ENCODE results near the gene LOXHD1.

Gene LOXHD1

DNA sequence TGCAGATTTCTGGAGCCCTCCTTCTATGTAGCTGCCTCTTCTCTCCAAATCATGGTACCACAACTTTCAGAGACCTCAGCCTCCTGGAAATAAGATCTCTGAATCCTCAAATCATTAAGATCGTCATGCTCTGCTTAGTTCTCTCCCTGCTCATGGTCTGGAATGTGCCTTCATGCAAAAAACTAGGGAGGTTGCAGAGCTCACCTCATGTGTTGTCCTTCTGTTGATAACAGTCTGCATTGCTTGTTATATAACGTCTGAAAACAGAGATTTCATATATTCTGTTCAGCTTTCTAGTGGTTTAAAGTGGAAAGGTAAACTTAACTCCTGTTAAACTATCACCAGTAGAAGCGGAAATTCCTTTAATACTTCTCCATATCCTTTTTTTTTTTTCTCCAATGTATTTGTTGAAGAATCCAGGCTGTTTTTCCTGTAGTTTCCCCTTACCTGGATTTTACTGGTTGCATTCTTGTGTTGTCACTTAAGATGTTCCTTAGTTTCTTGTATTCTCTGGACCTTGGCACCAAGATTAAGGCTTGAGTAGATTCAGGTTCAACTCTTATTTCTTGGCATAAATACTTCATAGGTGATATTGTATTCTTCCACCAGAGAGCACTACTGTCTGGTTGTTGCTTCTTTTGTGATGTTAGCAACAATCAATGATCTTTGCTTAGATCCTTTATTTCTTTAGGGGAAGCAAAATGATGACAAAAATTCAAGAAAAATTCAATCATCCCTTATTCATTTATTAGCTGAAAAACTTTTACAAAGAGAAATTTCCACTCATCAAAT lies 211.3 kb downstream of the LOXHD1 start:
- DNase-seq (ENCODE audit: low spot score): no peak

DNA sequence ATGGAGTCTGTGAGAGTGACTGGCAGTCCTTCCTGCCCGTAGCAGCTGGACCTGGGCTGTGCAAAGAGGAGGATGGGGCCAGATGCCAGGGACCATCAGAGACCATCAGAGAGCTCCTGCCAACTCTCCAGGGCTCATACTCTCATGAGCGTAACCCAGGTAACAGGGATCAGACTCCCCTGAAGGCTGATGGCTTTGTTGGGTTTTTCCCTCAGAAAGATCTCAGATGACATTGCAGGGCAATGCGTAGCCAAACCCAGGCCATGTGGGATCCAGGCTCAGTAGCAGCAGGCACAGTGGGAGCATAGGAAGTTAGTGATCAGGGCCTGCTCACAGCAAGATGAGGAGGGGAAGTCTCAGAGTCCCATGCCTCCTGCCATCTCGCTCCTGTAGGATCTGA lies 218.0 kb downstream of the LOXHD1 start:
- DNase-seq (ENCODE audit: low spot score): no peak

DNA sequence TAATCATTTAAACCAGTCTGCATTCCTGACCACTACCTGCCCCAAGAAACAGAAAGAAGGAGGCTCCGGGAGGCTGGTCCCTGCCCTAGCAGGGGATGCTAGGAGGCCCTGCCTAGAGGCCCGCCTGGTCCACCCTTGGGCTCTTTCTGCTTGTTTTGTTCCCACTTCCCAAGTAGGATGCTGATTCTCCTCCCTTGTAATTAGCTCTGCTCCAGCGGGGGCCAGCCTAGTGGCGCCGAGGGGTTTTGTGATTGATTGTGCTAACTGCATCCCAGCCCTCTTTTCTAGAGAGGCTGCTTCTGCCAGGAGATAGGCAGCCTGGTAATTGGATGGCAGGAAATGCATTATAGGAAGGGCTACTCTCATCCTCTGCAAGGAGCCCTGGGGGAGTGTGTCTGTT lies 220.0 kb downstream of the LOXHD1 start:
- no peak for DNase-seq (ENCODE audit: low spot score)

DNA sequence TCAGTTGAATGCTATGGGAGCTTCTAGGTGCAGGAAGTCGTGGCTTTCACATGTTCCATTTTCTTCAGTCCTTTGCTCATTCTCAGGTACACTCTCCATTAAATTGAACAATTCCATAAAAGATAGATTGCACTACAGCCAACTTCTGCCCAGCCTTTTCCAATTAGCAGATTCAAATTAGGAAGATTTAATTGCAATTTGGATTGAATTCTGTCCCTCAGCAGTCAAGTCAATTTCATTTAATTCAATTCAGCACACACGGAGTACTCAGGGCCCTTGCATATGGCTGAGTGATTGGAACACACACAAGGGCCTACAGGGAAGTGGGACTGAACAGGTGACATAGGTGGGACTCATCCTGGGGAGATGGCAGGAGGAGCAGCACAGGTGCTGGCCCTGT lies 220.4 kb downstream of the LOXHD1 start:
- no peak for DNase-seq (ENCODE audit: low spot score)

DNA sequence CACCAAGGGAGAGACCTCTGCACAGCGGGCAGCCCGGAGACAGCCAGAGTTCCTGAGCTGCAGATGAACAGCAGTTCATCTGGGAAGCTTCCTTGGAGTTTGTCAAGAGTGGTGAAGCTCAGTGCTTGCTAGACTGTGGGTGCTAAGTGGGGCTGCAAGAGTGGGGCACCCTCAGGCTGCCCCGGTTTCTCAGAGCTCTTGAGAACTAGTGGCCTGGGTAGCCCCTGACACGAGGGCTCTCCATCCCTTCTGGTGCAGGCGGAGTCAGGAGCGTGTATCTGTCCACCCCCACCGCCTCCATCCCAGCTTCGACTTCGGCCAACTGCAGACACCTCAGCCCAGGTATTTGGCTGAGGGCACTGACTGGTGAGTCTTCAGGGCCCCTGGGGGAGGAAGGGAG lies 222.0 kb downstream of the LOXHD1 start:
- DNase-seq (ENCODE audit: low spot score): no peak

DNA sequence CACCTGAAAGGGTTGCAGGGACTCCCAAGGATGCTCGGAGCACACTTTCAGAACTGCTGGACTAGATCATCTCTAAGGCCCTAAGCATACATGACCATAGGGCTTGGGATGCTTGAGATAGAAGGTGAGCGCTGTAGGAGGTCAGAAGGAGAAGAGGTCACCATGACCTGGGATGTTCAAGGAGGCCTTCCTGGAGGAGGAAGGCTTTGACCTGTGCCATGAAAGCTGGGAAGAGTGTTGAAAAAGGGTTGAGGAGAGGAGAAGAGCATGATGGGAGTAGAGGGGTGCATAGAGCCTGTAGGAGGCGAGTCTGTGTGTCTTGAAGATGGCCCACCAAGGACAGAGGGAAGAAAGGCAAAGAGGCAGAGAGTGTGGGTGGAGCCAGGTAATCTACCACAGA lies 222.4 kb downstream of the LOXHD1 start:
- no peak for DNase-seq (ENCODE audit: low spot score)

DNA sequence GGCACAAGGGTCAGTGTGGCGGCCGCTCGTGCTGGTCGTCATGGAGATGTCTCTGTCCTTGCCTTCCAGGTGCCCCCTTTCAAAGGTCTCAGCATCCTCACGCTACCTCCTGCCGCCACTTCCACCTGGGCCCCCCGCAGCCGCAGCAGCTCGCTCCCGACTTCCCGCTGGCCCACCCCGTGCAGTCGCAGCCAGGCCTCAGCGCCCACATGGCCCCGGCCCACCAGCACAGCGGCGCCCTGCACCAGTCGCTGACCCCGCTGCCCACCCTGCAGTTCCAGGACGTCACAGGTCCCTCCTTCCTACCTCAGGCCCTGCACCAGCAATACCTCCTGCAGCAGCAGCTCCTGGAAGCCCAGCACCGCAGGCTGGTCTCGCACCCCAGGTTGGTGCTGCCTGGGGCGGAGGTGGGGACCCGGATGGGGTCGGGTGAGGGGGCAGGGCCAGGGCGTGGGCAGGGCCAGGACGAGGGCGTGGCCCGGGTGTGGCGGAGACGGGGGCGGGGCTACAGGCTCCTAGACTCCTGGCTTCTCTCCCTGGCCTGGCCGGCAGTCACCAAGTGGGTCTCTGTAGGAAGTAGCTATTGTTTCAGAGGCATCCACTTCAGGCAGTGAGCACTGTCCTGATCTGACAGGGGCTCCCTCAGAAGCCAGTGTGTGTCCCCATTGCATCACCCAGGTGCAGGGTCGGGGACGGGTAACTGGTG lies 223.7 kb downstream of the LOXHD1 start:
- no peak for DNase-seq (ENCODE audit: low spot score)

DNA sequence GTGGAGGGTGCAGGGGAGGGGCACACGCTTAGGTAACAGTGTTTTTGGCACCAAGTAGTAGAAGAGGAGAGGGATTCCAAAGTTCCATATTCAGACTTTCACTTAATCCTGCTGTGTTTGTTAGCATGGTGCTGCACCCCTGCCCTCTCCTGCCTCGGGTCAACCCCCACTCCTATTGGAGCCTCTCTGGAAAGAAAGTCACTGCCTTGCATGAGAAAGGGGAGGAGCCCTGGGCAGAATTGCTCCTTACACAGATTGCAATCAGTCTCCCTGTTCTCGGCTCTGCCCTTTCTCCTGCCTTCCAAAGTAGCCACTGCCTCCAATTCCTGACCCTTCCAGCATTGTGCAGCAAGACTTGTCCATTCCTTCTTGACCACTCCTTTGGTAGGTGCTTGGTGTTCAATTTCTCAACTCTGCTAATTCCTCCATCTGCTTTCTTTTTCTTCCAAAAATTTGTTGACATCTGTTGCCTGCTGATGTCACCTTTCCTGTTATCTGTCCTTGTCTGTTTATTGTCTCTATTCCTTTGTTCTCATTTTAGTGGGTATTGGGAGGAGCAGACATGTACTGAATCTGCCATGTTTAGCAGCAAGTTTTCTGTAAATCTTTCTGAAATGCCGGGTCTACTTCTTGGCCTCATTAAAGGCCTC lies 225.4 kb downstream of the LOXHD1 start:
- no peak for DNase-seq (ENCODE audit: low spot score)

DNA sequence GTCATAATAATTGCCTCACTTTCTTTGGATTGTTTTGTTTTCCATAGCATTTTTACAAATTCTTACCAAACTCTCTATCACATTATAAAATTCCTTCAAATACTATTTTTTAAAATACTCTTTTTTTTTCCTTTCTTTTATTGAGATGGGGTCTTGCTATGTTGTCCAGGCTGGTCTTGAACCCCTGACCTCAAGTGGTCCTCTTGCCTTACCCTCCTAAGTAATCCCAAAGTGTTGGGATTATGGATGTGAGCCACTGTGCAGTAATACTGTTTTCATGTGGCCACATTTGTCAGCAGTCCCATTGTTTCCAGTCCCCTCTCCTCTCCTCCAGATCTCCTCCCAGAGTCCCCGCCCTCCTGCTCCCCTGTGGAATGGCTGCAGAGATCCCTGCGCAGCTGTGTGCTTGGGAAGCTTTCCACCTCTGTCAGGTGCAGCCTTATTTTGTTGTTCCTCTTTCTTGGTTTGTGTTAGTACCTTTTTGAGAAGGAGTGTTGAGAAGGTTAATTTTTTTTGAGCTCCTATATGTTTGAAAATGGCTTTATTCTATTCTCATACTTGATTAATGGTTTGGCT lies 227.3 kb downstream of the LOXHD1 start:
- no peak for DNase-seq (ENCODE audit: low spot score)

DNA sequence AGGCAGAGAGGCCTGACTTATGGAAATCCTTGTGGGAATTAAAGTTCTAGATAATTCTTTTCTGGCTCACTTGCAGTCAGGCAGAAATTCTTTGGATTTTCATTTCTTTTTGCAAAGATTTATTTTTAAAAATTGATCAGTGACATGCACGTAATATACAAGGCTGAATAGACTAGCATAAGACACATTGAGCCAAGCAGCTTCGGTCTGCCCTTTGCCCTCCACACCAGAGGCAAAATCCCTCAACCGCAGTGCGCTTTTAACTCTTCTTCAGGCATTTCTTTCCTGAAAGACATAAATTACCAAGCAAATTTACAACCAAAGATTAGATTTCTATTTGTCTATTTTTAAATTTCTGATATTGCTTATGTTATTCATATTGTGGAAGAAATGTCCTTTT lies 227.9 kb downstream of the LOXHD1 start:
- no peak for DNase-seq (ENCODE audit: low spot score)

DNA sequence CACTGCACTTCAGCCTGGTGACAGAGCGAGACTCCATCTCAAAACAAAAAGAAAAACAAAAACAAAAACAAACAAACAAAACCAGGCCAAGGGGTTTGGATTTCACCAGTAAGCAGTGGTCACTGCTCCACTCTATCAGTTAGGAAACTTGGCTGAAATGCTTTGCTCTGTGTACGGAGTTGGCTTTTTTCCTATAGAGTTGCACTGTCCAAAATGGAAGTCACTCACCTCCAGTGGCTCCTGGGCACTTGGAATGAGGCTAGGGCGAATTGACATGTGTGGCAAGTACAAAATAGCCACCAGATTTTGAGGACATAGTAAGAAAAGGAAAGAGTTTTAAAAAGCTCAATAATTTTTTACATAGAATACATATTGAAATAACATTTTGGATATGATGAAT lies 228.7 kb downstream of the LOXHD1 start:
- no peak for DNase-seq (ENCODE audit: low spot score)

DNA sequence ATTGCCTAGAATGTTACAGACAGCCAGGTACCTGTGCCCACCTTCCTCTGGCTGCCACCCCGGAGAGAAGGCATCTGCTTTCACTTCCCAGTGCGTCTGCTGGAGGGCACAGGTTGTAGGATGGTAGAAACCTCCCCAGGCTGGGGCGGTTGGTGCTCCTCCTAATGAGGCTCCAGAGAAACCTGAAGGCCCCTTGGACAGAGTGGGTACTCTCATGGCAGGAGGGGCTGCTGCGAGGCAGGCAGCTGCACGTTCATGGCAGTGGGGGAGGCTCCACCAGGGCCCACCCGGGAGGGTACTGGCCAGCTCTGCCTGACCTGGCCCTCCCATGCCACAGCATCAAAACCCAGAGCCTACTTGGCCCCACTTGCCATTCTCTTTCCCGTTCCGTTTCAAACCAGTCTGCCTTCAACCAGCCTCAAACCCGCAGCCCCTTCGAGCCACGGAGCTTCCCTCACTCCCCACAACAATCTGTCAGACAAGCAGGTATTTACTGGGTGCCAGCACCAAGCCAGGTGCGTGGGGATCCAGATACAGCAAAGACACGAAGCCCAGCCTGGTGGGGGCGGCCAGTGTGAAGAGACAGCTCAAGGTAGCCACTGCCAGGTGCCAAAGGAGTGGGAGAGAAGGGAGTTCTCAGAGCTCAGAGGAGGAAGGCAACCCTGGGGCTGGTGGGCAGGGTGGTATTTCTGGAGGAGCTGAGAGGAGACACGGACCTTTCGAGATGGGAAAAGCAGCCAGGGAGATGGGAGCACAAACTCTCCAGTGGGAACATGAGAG lies 229.6 kb downstream of the LOXHD1 start:
- no peak for DNase-seq (ENCODE audit: low spot score)

Measured in globus pallidus (tissue), 1 donor.